ENCODE results near the gene ADAM33.

- no peak for TF ChIP-seq CTCF (conservative IDR thresholded peaks at IDR 0.05; ENCODE audit: low read length)
- TF ChIP-seq EZH2phosphoT487 (IDR thresholded peaks at IDR 0.05; ENCODE audit: borderline replicate concordance) = no peak
These were observed 8.6 kb upstream of the ADAM33 start for GRCh38 chr20:3690413-3690812.
